Measurements from ENCODE around the gene ADGRV1. TPM values are rescaled to one million over a fixed set of nuclear protein-coding genes. Genes with fewer than 3 reads are reported as not detected.

The ADGRV1 gene
- total RNA-seq, 4 donors from 2014 or later = 6.0 to 37.0 (median 10.6) TPM

GRCh38 chr5:91026466-91026865 is 467.9 kb downstream of the ADGRV1 start:
- intact Hi-C loops (cut with DNase I; ENCODE audit: low total_unique reads) (no loop called here), in situ Hi-C loops (cut with MboI; ENCODE audit: low pct_ligation_motif_present in 1 of 4, low pct_unique_long_range_greater_than_20kb in 1 of 4, low sequenced_read_pairs in 3 of 4) (no loop called here)
- Histone ChIP-seq H3K4me1 (peaks cover 13 to 66% (median 44%) of the 10 kb centered on the region in 4 donors), H3K27me3 (no peaks in the 10 kb centered on the region), H3K9me3 (no peaks in the 10 kb centered on the region), H3K36me3 (no peaks in the 10 kb centered on the region), H3K27ac (peak overlapping the region in 2 of 4 donors; percentile 27 to 58), H3K4me3 (no peak overlapping the region)
- TF ChIP-seq POLR2AphosphoS5 (IDR thresholded peaks at IDR 0.05) (no peak), CTCF (IDR thresholded peaks at IDR 0.05) (no peak)
- WGBS, 2 donors (ENCODE audit: low coverage in 1 of 2) = 43 to 76% methylated on average over 3 to 4 of the region's 4 CpGs
- no peak for DNase-seq

- no peak for DNase-seq
- H3K4me1 ChIP-seq = peaks cover 7 to 55% (median 38%) of the 10 kb centered on the region in 4 donors
- peak overlapping the region; percentile 34 to 62 (median 56) for H3K27ac ChIP-seq
- intact Hi-C loops (cut with DNase I; ENCODE audit: low total_unique reads) (no loop called here), in situ Hi-C loops (cut with MboI; ENCODE audit: low pct_ligation_motif_present in 1 of 4, low pct_unique_long_range_greater_than_20kb in 1 of 4, low sequenced_read_pairs in 3 of 4) (no loop called here)
- H3K27me3 ChIP-seq = no peaks in the 10 kb centered on the region
- no peak for TF ChIP-seq EP300 (IDR thresholded peaks at IDR 0.05; ENCODE audit: low read depth)
- peak in 1 of 3 donors; percentile 31 for TF ChIP-seq POLR2AphosphoS5 (IDR thresholded peaks at IDR 0.05)
- H3K9me3 ChIP-seq = no peaks in the 10 kb centered on the region
- H3K4me3 ChIP-seq = no peak overlapping the region
- WGBS, 2 donors (ENCODE audit: low coverage in 1 of 2) = 33 to 41% methylated on average over 1 of the region's 1 CpG
- H3K36me3 ChIP-seq = no peaks in the 10 kb centered on the region
Measured at GRCh38 chr5:91027405-91028139, 469.0 kb downstream of the ADGRV1 start.

- intact Hi-C loops (cut with DNase I; ENCODE audit: low total_unique reads) = no loop called here
- Histone ChIP-seq H3K27me3 (no peaks in the 10 kb centered on the region), H3K9me3 (no peaks in the 10 kb centered on the region), H3K36me3 (no peaks in the 10 kb centered on the region), H3K27ac (peak overlapping the region; percentile 34 to 62 (median 56)), H3K4me1 (peaks cover 7 to 54% (median 39%) of the 10 kb centered on the region in 4 donors), H3K4me3 (no peak overlapping the region)
- no peak for TF ChIP-seq EP300 (IDR thresholded peaks at IDR 0.05; ENCODE audit: low read depth)
- TF ChIP-seq CTCF (IDR thresholded peaks at IDR 0.05) = no peak
- no peak for TF ChIP-seq POLR2A (IDR thresholded peaks at IDR 0.05)
- TF ChIP-seq POLR2AphosphoS5 (IDR thresholded peaks at IDR 0.05) = no peak
- in situ Hi-C loops (cut with MboI; ENCODE audit: low pct_ligation_motif_present in 1 of 4, low pct_unique_long_range_greater_than_20kb in 1 of 4, low sequenced_read_pairs in 3 of 4) = no loop called here
- WGBS, 2 donors (ENCODE audit: low coverage in 1 of 2) = 29 to 41% methylated on average over 2 of the region's 2 CpGs
- DNase-seq = peak; percentile 30
Measured at GRCh38 chr5:91028499-91028956, 469.9 kb downstream of the ADGRV1 start.

- Histone ChIP-seq H3K27ac (no peak overlapping the region), H3K4me1 (peaks cover 7 to 42% (median 39%) of the 10 kb centered on the region in 4 donors), H3K4me3 (no peak overlapping the region), H3K27me3 (no peaks in the 10 kb centered on the region), H3K9me3 (no peaks in the 10 kb centered on the region), H3K36me3 (no peaks in the 10 kb centered on the region)
- DNase-seq = no peak
- 71 to 76% methylated on average over 6 of the region's 6 CpGs for WGBS, 2 donors (ENCODE audit: low coverage in 1 of 2)
- in situ Hi-C loops (cut with MboI; ENCODE audit: low pct_ligation_motif_present in 1 of 4, low pct_unique_long_range_greater_than_20kb in 1 of 4, low sequenced_read_pairs in 3 of 4) = no loop called here
- TF ChIP-seq POLR2AphosphoS5 (IDR thresholded peaks at IDR 0.05) (no peak), CTCF (IDR thresholded peaks at IDR 0.05) (no peak), EP300 (IDR thresholded peaks at IDR 0.05; ENCODE audit: low read depth) (no peak), POLR2A (IDR thresholded peaks at IDR 0.05) (no peak)
- intact Hi-C loops (cut with DNase I; ENCODE audit: low total_unique reads) = no loop called here
Measured at GRCh38 chr5:91030521-91031401, 472.2 kb downstream of the ADGRV1 start.
